Stimulated activated CD4-positive, alpha-beta T cell treated with anti-CD3 and anti-CD28 coated beads, Interleukin-1b, Interleukin-23, amount 100 ng/mL, for 1 hour (primary cell): Measurements from ENCODE around the gene DMAC2.
"Not testable (repeated sequence)": the region's sequence is repeated elsewhere in the genome, so short reads cannot be mapped to it uniquely, and the experiment has no call there.

Experiments
- DNase-seq, 2 donors: peaks; one replicate each; pipeline ENCODE4 v3.0.0-alpha.2; 2020; ENCODE audit warnings: low read depth in 2 of 2

The DMAC2 gene

GRCh38 chr19:41442473-41443355 lies 3.0 kb upstream of the DMAC2 start, which contains the start of gene ERICH4:
Gene ERICH4, plus strand, starts transcription at chr19:41443156. Its CDS starts 14 bp downstream, at chr19:41443170.
- no peak for DNase-seq

GRCh38 chr19:41441321-41441945 lies 1.7 kb upstream of the DMAC2 start:
- no peak for DNase-seq

- no peak for DNase-seq
These were observed 1.7 kb downstream of the DMAC2 start for GRCh38 chr19:41437944-41438574.

GRCh38 chr19:41436674-41436951 lies 3.1 kb downstream of the DMAC2 start:
- DNase-seq: no peak

- DNase-seq: no peak
These were observed 3.6 kb downstream of the DMAC2 start for GRCh38 chr19:41435936-41436673.

GRCh38 chr19:41435376-41435775 lies 4.3 kb downstream of the DMAC2 start:
- DNase-seq: not testable (repeated sequence)

GRCh38 chr19:41434450-41434849 lies 5.3 kb downstream of the DMAC2 start:
- no peak for DNase-seq

GRCh38 chr19:41433171-41433570 lies 6.5 kb downstream of the DMAC2 start:
- no peak for DNase-seq

GRCh38 chr19:41431426-41432386 lies 8.0 kb downstream of the DMAC2 start:
- DNase-seq: no peak

- DNase-seq: no peak
These were observed 8.8 kb downstream of the DMAC2 start for GRCh38 chr19:41430922-41431321.

GRCh38 chr19:41428481-41428859 lies 11.2 kb downstream of the DMAC2 start:
- no peak for DNase-seq

- DNase-seq: no peak
These were observed 11.8 kb downstream of the DMAC2 start for GRCh38 chr19:41427647-41428480.

GRCh38 chr19:41426952-41427646 lies 12.6 kb downstream of the DMAC2 start, which contains the start of gene B3GNT8:
Gene B3GNT8, minus strand, starts transcription at chr19:41427374. Its CDS starts 596 bp downstream, at chr19:41426778.
- DNase-seq: peak in 1 of 2 donors; percentile 7

GRCh38 chr19:41426116-41426841 lies 13.4 kb downstream of the DMAC2 start:
- no peak for DNase-seq

GRCh38 chr19:41425174-41426115 lies 14.3 kb downstream of the DMAC2 start:
- DNase-seq: no peak

- no peak for DNase-seq
These were observed 15.2 kb downstream of the DMAC2 start for GRCh38 chr19:41424335-41425173.

GRCh38 chr19:41422955-41423354 lies 16.8 kb downstream of the DMAC2 start:
- DNase-seq: no peak
